Measurements from ENCODE around the gene H2BW1.
"Not testable (repeated sequence)": the region's sequence is repeated elsewhere in the genome, so short reads cannot be mapped to it uniquely, and the experiment has no call there.

H2BW1 gene, protein sequence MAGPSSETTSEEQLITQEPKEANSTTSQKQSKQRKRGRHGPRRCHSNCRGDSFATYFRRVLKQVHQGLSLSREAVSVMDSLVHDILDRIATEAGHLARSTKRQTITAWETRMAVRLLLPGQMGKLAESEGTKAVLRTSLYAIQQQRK

DNA sequence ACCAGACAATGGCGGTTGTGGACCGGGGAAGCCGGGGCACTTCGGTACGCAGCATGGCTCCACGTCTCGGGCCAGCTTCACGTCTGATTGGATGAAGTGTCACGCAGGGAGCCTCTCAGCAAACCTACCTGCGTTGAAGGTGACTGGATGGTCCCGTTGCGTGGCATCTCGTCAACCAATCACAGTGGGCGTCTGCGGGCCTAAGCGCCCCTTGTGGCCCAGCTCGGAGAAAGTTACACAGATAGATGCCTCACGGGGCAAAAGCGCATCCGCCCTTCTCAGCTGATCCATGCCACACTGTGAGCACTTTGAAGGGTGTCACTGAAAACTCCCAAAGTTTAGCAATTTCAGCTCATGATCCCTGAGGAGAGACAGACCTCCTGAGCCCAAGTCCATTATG, at the start of gene H2BW1:
H2BW1 (minus strand) TSS at position 103 of the 400 bp plus-strand sequence. CDS start 132 bp downstream, outside the sequence.
- Histone ChIP-seq H3K4me3 (no peak within 1 kb of the TSS), H3K27ac (no peak within 1 kb of the TSS)

DNA sequence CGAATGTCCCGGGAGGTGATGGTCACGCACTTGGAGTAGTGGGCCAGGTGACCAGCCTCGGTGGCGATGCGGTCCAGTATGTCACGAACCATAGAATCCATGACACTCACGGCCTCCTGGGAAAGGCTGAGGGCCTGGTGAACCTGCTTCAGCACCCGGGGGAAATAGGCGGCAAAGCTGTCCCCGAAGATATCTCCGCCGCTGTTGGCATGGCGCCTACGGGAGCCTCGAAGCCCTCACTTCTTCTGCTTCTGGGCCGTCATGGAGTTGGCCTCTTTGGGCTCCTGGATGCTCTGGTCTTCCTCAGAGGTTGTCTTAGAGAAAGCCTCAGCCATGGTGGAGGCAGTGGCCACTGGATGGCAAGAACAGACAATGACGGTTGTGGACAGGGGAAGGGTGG, 49.1 kb upstream of the H2BW1 start:
- H3K4me3 ChIP-seq, H3K27ac ChIP-seq: not testable (repeated sequence)

DNA sequence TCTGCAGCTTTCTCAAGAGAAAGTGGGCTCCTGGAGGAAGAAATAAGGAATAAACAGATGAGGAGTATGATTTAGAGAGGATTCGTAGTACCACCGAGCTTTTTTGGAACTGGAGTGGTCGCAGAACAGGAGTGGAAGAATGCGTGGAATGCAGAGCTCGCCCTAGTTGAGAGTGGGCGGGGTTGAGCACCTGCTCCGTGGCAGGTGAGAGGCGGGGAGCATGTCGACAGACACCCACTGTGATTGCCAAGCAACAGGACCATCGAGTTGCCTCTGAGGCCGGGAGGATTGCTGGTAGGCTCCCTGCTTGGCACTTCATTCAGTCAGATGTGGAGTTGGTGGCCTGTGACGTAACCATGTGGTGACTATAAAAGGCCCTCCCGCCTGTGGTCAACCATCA, 41.4 kb upstream of the H2BW1 start:
- not testable (repeated sequence) for H3K4me3 ChIP-seq, H3K27ac ChIP-seq

DNA sequence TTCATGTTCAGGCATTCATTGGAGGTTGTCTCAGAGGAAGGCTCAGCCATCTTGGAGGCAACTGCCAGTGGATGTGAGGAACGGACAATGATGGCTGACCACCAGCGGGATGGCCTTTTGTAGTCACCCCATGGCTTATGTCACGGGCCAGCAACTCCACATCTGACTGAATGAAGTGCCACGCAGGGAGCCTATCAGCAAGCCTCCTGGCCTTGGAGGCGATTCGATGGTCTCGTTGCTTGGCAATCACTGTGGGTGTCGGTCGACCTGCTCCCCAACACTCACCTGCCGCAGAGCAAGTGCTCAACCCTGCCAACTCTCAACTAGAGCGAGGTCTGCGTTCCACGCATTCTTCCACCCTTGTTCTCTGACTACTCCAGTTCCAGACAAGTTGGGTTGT, 33.7 kb upstream of the H2BW1 start:
- Histone ChIP-seq H3K27ac (no peak overlapping the region), H3K4me3 (no peak overlapping the region)

DNA sequence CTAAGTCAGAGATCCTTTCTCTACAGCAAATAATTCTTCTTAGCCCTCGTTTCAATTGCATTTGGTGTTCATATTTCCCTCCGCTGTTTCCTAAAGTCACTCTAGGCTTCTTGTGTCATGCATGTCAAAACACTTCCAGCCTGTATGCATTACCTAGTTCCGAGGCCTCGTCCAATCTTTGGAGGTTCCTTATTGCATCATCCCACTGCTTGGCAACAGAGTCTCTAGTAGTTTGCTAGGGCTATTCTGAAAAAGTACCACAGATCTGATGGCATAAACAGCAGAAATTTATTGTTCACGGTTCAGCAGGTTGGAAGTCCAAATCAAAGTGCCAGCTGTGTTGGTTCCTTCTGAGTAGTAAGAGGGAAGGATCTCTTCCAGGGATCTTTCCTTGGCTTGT, 32.1 kb upstream of the H2BW1 start:
- H3K27ac ChIP-seq = no peak overlapping the region
- H3K4me3 ChIP-seq = no peak overlapping the region

DNA sequence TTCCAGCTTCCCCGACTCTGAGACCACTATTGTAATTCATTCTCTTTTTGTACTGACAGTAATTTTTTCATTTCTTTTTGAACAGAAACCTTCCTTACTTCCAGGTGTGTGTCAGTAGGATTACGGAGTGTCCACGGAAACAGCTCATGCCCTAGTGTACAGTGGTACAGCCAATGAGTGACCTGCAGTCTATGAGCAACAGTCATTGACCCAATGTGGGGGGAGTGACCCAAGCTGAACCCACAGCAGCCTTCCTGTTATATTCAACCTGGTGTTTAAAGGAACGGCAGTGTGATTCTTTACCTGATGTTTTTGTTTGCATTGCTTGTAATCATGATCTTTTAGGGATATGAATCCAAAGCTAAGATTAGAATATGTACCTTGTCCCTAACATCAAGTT, 27.5 kb upstream of the H2BW1 start:
- H3K27ac ChIP-seq = no peak overlapping the region
- no peak overlapping the region for H3K4me3 ChIP-seq

DNA sequence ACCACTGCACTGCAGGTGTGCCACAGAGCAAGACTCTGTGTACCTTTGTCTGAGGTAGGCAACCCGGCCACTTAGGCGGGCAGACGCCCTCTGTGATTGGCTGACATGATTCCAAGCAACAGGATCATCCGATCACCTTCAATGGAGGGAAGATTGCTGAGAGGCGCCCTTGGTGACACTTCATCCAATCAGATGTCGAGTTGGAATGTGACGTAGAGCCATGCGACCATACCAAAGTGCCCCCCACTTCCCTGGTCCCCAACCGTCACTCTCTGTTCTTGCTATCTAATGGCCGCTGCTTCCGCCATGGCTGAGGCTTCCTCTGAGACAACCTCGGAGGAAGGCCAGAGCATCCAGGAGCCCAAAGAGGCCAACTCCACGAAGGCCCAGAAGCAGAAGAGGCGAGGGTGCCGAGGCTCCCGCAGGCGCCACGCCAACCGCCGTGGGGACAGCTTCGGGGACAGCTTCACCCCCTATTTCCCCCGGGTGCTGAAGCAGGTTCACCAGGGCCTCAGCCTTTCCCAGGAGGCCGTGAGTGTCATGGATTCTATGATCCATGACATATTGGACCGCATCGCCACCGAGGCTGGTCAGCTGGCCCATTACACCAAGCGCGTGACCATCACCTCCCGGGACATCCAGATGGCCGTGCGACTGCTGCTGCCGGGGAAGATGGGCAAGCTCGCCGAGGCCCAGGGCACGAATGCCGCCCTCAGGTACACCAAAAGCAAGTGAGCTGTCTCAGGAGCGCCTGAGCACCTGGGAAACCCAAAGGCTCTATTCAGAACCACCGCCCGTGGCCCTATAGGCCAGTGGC, 26.4 kb upstream of the H2BW1 start, which contains the start of gene H2BW2:
H2BW2 (plus strand) TSS at position 268 of the 817 bp plus-strand sequence; CDS start at position 307, 39 bp downstream.
- no peak within 1 kb of the TSS for H3K27ac ChIP-seq
- no peak within 1 kb of the TSS for H3K4me3 ChIP-seq

DNA sequence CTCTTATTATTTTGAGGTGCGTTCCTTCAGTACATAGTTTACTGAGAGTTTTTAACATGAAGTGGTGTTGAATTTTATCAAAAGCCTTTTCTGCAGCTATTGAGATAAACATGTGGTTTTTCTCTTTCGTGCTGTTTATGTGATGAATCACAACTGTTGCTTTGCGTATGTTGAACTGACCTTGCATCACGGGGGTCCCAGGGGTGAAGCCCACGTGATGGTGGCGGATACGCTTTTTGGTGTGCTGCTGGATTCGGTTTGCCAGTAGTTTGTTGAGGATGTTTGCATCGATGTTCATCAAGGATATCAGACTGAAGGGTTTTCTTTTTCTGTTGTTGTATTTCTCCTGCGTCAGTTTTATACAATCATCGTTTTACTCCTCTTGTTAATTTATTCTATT, 4.6 kb upstream of the H2BW1 start:
- Histone ChIP-seq H3K27ac (no peak overlapping the region), H3K4me3 (no peak overlapping the region)

DNA sequence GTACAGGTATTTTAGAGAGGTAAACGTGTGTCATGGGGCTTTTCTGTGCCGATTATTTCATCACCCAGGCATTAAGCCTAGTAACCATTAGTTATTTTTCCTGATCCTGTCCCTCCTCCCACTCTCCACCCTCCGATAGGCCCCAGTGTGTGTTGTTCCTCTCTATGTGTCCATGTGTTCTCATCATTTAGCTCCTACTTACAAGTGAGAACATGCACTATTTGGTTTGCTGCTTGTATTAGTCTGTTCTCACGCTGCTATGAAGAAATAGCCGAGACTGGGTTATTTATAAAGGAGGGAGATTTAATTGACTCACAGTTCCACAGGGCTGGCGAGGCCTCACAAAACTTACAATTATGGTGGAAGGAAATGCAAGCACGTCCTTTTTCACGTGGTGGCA, 2.1 kb upstream of the H2BW1 start:
- not testable (repeated sequence) for H3K27ac ChIP-seq, H3K4me3 ChIP-seq

DNA sequence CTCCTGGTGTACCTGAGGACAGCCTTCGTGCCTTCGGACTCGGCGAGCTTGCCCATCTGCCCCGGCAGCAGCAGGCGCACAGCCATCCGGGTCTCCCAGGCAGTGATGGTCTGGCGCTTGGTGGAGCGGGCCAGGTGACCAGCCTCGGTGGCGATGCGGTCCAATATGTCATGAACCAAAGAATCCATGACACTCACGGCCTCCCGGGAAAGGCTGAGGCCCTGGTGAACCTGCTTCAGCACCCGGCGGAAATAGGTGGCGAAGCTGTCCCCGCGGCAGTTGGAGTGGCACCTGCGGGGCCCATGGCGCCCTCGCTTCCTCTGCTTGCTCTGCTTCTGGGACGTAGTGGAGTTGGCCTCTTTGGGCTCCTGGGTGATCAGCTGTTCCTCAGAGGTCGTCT, 350 bp downstream of the H2BW1 start:
- Histone ChIP-seq H3K27ac (no peak overlapping the region), H3K4me3 (no peak overlapping the region)

DNA sequence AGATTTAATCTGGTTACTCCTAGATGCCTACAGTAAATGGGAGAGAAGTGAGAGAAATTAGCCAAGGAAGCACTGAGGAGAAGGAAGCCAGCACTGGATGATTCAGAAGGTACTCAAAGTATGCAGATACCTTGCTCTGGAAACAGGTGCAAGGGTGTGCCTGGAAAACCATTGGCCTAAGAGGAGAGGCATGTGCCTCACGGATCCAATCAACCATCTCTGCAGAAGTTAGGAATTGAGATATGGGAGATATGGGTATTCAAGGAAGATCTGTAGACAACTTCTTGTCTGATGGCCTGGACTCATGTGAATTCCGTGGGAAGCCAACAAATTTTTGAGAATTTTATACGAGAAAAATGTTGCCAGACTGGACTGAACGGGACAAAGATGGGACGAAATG, 4.7 kb downstream of the H2BW1 start:
- Histone ChIP-seq H3K4me3 (no peak overlapping the region), H3K27ac (no peak overlapping the region)

DNA sequence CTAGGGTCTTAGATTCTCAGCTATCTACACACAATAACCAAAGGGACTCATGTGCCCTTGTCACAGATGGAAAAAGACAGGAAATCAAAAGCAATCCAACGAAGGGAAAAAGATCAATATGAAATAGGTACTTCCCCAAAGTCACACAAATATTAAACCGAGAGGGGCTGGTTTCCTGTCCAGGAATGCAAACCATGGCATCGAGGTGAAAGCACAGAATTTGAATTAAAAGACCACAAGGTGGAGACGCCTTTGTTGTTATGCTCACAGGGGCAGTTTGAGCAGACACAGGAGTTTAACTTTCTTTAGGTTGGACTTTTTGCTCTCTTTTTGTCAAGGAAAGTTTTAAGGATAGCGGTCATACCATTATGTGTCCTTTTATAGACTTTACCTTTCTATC, 14.3 kb downstream of the H2BW1 start:
- H3K27ac ChIP-seq = no peak overlapping the region

DNA sequence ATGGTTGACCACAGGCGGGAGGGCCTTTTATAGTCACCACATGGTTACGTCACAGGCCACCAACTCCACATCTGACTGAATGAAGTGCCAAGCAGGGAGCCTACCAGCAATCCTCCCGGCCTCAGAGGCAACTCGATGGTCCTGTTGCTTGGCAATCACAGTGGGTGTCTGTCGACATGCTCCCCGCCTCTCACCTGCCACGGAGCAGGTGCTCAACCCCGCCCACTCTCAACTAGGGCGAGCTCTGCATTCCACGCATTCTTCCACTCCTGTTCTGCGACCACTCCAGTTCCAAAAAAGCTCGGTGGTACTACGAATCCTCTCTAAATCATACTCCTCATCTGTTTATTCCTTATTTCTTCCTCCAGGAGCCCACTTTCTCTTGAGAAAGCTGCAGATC, 30.0 kb downstream of the H2BW1 start:
- not testable (repeated sequence) for H3K4me3 ChIP-seq, H3K27ac ChIP-seq

More for the DNA sequence above, 14.3 kb downstream of the H2BW1 start:
- no peak overlapping the region for H3K4me3 ChIP-seq

DNA sequence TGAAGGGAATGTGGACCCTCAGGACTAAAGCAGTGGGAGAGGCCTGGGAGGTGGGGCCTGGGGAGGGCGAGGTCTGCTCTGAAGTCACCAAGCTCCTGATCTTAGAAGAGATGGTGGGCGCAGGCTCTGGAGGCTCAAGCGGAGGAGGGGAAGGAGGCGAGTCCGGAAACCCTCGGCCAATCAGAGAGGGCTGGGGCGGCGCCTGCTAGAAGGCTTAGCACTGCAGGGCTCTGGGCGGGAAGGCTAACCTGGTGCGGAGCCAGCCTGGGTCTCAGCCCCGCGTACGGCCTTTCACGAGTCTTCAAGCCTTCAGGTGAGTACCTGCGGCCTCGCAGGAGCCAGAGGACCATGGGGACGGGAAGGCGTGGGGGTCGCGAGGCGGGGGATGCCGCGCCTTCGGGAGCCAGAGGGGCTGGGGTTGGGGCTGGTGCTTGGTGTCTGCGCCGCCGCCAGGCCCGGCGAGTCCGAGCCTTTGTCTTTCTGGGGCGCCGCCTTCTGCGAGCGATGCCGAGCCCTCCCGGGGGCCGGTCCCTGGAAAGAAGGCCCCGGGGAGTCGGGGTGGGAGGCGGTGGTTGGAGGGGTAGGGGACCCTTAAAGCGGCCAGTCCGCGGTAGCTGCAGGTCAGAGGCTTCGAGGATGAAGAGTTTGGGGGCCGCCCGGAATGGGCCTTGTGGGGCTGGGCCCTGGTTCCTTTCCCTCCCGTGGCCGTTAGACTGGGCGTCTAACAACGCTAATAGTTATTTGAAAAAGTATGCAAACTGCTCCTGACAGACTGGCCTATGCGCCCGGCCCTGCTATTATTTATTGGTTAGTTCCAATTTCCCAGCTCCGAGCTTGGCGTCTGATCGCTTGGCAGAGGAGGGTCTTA, 50.9 kb downstream of the H2BW1 start, which contains the start of gene TMSB15B:
TMSB15B (plus strand) TSS at position 217 of the 868 bp plus-strand sequence.
- not testable (repeated sequence) for H3K27ac ChIP-seq, H3K4me3 ChIP-seq
